Small intestine (tissue), 7 donors: ENCODE data around the gene ZFP62. TPM values are rescaled to one million over a fixed set of nuclear protein-coding genes. Genes with fewer than 3 reads are reported as not detected.
A peak's percentile ranks its signal among the peaks of the same experiment; 100 is the strongest.

Experiments used
- DNase-seq, 2 donors: peaks; one replicate each; pipeline versions ENCODE4 v3.0.0 to v3.0.0-alpha.2; 2013
- FAIRE-seq: peaks from 2 replicates; lab custom pipeline; 2012; peaks lifted over from hg19 to GRCh38; lab: Jason Lieb, UNC
- H3K27ac ChIP-seq, 3 donors: one replicate each; pipeline ENCODE4 v1.5.1; 2013; ENCODE audit warnings: low read length in 2 of 3, mild to moderate bottlenecking in 2 of 3, control low read depth in 1 of 3, inconsistent platforms in 1 of 3, low read depth in 1 of 3, moderate library complexity in 1 of 3
- H3K27me3 ChIP-seq, 3 donors: one replicate each; pipeline ENCODE4 v1.6.1; 2013; ENCODE audit warnings: low read length in 3 of 3, inconsistent platforms in 1 of 3; ENCODE audit not compliant: control insufficient read depth in 3 of 3, insufficient read depth in 3 of 3
- H3K36me3 ChIP-seq, 3 donors: one replicate each; pipeline ENCODE4 v1.6.1; 2013; ENCODE audit warnings: low read length in 3 of 3, inconsistent platforms in 1 of 3, low read depth in 1 of 3, mild to moderate bottlenecking in 1 of 3, moderate library complexity in 1 of 3; ENCODE audit not compliant: control insufficient read depth in 3 of 3, insufficient read depth in 2 of 3
- H3K4me1 ChIP-seq, 3 donors: one replicate each; pipeline ENCODE4 v1.6.1; 2013; ENCODE audit warnings: low read length in 2 of 3, inconsistent platforms in 1 of 3, low read depth in 1 of 3, mild to moderate bottlenecking in 1 of 3, moderate library complexity in 1 of 3; ENCODE audit not compliant: control insufficient read depth in 3 of 3, insufficient read depth in 2 of 3
- H3K4me3 ChIP-seq, 3 donors: one replicate each; pipeline ENCODE4 v1.5.1; 2013; ENCODE audit warnings: low read length in 3 of 3, control low read depth in 1 of 3, inconsistent platforms in 1 of 3, low read depth in 1 of 3, mild to moderate bottlenecking in 1 of 3, moderate library complexity in 1 of 3
- H3K9me3 ChIP-seq, 2 donors: one replicate each; pipeline ENCODE4 v1.6.1; 2013; ENCODE audit warnings: low read depth in 1 of 2, low read length in 1 of 2; ENCODE audit not compliant: control insufficient read depth in 2 of 2, insufficient read depth in 1 of 2
- WGBS, 3 donors: extraction: QIAGEN DNeasy Blood & Tissue Kit; methylation state at CpG; one replicate each; pipeline ENCODE4 v1.1.7; 2013; 5-methylcytosine and 5-hydroxymethylcytosine counted together
- polyA plus RNA-seq, 4 donors: library from polyadenylated mRNA; stranded (reverse) in 3 of 4; unstranded in 1 of 4; fragments of 200-250 nt in 3 of 4; fragments of 120-200 nt in 1 of 4; gene quantifications; one replicate each; pipeline versions ENCODE4 v1.2.1 to v1.2.3, GENCODE V29; 2013
- donor health status: healthy with polysubstance abuse.
- donor health status: control.
- donor health status: control.
- donor health status: Bipolar disorder and iron deficiency.
- donor health status: healthy.

Gene ZFP62
- polyA plus RNA-seq, 4 donors, result 8.7 to 57.2 (median 16.2) TPM

DNA sequence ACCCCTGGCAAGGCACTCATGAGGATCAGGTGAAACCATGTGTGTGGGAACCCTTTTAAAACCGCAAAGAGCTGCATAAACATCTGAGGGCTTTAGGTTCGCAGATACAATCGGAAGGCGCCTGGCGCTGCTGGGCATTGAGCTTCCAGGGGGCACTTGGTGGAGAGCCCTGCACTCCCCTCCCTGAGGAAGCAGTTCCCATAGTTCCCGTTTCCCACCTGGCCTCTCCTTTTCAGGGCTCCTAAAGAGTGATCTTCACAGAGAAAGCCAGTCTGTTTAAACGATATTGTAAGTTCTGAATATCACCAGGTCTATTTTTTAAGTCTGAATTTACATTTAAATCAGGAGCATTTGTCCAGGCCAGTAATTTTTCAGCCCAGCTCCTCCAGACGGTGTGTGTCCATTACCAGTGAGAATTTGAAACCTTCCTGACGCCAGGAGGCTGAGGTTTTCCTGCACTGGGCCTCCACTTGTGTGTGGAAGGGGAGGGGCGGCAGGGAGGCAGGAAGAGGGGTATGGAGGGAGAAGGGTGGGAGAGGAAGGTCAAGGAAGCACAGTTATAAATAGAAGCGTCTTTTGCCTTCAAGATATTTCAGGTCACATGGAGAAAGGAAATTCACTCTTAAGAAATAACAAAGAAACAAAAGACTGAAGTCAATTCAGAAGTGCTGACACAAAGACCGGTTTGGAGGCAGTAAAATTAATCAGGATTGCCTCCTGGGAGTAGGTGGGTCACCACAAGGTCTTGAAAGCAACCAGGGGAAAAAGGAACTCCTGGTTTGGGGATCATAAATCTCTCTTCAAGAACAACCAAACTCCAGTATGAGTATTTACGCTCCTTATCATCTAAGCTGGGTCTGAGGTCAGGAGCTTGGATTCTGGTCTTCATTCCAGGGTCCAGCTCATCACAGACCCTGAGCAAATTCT lies 44.2 kb downstream of the ZFP62 start:
- 38 to 52% (median 47%) methylated on average over 13 of the region's 13 CpGs for WGBS, 3 donors
- Histone ChIP-seq H3K4me3 (no peak overlapping the region), H3K4me1 (peaks cover under 1 to 19% (median 4%) of the 10 kb centered on the region in 3 donors), H3K9me3 (no peaks in the 10 kb centered on the region), H3K36me3 (no peaks in the 10 kb centered on the region), H3K27me3 (no peaks in the 10 kb centered on the region), H3K27ac (peak overlapping the region in 2 of 3 donors; percentile 61 to 85)
- DNase-seq (peak in 1 of 2 donors; percentile 63), FAIRE-seq (no peak)

DNA sequence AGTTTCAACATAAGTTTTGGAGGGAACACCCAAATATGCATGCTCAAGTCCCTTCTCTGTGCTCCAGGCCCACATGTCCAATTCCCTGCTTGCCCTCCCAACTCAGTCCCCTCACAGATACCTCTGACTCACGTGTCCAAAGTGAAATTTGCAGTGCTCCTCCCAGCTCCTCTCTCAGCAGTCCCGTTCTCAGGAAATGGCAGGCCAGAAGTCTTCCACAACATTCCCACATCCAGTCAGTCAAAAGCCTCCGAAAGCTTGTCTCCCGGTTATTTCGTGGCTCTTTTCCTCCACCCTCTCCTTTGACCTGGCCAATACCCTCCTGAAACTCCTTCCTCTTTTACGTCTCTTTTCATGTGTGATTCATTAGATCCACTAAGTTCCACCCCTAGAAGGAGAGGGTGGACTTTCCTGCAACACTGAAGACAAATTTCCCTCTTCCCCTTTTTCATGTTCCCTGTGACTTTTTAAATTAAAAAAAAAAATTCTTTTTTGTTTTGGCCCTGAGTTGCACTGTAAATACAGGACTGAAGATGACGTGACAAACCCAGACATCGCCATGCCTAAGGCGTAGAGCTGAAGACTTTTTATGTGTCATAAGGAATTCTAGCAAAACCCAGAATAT lies 45.7 kb downstream of the ZFP62 start:
- 66 to 87% (median 83%) methylated on average over 9 of the region's 9 CpGs for WGBS, 3 donors
- H3K4me1 ChIP-seq, result peaks cover 7 to 23% (median 8%) of the 10 kb centered on the region in 3 donors
- H3K36me3 ChIP-seq, result no peaks in the 10 kb centered on the region
- H3K27ac ChIP-seq, result peak overlapping the region in 1 of 3 donors; percentile 75
- DNase-seq (no peak), FAIRE-seq (no peak)
- H3K9me3 ChIP-seq, result no peaks in the 10 kb centered on the region
- peak overlapping the region in 1 of 3 donors; percentile 8 for H3K4me3 ChIP-seq
- H3K27me3 ChIP-seq, result no peaks in the 10 kb centered on the region

DNA sequence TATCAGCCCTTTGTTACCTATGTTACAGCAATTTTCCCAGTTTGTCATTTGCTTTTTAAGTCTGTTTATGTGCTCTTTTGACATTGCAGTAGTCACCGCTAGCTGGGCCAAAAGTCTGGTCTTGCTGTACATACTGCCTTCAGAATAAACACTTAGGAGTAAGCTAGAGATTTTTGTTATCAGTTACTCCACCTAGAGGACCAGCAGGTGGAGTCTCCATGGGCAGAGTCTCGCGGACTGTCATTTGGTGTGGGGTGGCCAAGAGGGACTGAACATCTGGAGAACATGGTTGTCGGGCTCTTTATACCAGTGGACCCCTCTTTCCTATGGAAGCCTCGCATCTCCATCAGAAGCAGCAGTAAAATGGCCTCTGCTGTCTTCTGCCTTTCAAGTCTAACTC lies 47.7 kb downstream of the ZFP62 start:
- FAIRE-seq (no peak), DNase-seq (no peak)
- H3K27ac ChIP-seq, result peak overlapping the region in 1 of 3 donors; percentile 72
- 60 to 70% (median 62%) methylated on average over 5 of the region's 5 CpGs for WGBS, 3 donors
- no peak overlapping the region for H3K4me3 ChIP-seq
- no peaks in the 10 kb centered on the region for H3K9me3 ChIP-seq
- peaks cover 7 to 30% (median 17%) of the 10 kb centered on the region in 3 donors for H3K4me1 ChIP-seq
- H3K27me3 ChIP-seq, result no peaks in the 10 kb centered on the region
- H3K36me3 ChIP-seq, result peaks cover 0 to 3% (median 0%) of the 10 kb centered on the region in 3 donors

DNA sequence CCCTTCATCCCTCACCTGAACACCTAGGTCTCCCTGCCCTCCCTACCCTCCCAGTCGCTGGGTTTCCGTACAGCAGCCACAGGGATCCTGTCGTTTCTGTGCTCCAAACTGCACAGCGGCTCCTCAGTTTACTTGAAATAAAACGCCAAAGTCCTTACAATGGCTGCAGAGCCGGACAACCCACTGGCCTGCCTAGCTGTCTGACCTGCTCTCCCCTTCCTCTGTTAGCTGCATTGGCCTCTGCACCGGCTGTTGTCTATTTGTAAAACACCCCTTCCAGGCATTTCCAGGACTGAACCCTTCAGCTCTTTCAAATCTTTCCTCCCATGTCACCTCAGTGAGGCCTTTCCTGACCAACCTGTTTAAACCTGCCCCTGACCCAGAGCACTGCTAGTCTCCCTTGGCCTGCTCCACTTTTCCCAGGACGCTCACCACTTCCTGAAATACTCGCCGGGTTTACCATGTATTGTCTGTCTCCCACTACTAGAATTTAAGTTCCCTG lies 49.4 kb downstream of the ZFP62 start:
- H3K4me3 ChIP-seq, result peak overlapping the region in 2 of 3 donors; percentile 64 to 66

DNA sequence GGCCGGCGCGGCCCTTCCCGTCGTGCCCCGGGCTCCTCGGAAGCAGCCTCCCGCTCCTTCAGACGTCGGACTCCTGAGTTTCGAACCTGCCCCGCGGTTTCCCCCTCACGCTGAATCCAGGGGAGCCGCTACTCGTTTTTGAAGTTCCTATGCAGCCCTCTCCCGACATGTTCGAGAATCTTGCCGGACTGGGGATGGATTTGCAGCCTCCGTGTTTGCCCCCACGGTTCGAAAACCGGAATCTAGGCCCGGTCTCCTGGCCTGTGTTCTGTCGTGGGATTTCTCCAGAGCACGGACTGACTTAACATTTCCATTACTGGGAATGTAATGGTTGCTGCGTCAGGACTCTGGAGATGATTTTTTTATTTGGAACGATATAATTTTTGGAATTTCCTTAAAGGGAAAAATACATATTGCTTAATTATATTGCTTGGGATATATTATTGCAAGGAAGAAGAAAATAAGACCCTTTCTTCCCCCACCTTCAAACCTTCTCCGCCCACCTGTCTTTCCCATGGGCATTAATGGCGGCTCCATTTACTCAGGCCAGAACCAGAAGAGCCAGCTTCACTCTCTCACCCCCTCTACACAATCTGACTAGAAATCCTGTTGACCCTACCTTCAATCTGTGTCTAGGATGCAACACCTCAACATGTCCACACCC lies 50.0 kb downstream of the ZFP62 start:
- 6 to 8% (median 7%) methylated on average over 24 to 30 of the region's 30 CpGs for WGBS, 3 donors
- Histone ChIP-seq H3K4me1 (peaks cover 13 to 31% (median 29%) of the 10 kb centered on the region in 3 donors), H3K4me3 (peak overlapping the region; percentile 39 to 66 (median 64)), H3K9me3 (no peaks in the 10 kb centered on the region), H3K27me3 (no peaks in the 10 kb centered on the region), H3K27ac (peak overlapping the region; percentile 94 to 97 (median 95)), H3K36me3 (peaks cover 0 to 12% (median 0%) of the 10 kb centered on the region in 3 donors)
- DNase-seq (no peak), FAIRE-seq (no peak)

More for the DNA sequence above, 49.4 kb downstream of the ZFP62 start:
- DNase-seq (no peak), FAIRE-seq (no peak)
- H3K27me3 ChIP-seq, result no peaks in the 10 kb centered on the region
- 76 to 80% (median 77%) methylated on average over 10 of the region's 10 CpGs for WGBS, 3 donors
- H3K4me1 ChIP-seq, result peaks cover 9 to 29% (median 29%) of the 10 kb centered on the region in 3 donors
- peaks cover 0 to 7% (median 0%) of the 10 kb centered on the region in 3 donors for H3K36me3 ChIP-seq
- no peaks in the 10 kb centered on the region for H3K9me3 ChIP-seq
- H3K27ac ChIP-seq, result peak overlapping the region; percentile 94 to 97 (median 95)

DNA sequence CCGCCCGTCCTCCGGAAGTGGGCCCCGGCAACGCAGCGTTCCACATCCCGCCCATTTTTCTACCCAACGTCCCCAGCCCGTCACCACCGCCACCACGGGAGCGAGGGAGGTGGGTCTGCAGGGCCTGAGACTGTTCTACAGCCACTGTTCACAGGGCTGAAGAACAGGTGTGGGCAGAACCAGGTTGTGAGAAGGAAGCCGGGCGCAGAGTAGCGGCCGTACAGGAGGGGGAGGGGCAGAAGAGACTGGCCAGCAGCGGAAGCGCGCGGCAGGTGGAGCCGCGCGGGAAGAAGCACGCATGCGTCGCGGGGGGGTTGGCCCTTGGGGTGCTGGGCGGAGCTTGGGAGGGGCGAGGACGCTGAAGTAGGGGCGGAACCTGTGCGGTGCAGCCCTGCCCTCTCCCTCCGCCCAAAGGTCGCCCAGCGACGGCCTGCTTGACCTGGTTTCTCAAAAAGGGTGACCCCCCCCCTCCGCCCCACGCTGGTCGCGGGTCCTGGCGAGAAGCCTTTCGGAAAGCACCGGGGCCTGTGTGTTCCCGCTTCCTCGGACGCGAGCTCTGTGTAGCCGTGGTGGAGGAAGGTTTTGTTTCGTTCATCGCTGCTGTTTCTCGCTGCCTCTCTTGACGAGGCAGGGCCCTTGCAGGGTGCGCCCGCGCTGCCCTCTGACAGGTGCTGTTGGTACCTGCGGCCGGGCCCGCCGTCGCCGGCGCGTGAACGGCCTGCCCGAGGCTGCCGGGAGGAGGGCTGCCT lies 50.7 kb downstream of the ZFP62 start:
- H3K4me1 ChIP-seq, result peaks cover 13 to 31% (median 29%) of the 10 kb centered on the region in 3 donors
- no peak for FAIRE-seq
- H3K36me3 ChIP-seq, result peaks cover 0 to 13% (median 0%) of the 10 kb centered on the region in 3 donors
- H3K27me3 ChIP-seq, result no peaks in the 10 kb centered on the region
- DNase-seq, result peak; percentile 97 to 99
- H3K4me3 ChIP-seq, result peak overlapping the region; percentile 55 to 66 (median 64)
- H3K27ac ChIP-seq, result peak overlapping the region; percentile 94 to 97 (median 95)
- WGBS, 3 donors, result 0% methylated on average over 55 to 66 of the region's 66 CpGs
- H3K9me3 ChIP-seq, result no peaks in the 10 kb centered on the region

DNA sequence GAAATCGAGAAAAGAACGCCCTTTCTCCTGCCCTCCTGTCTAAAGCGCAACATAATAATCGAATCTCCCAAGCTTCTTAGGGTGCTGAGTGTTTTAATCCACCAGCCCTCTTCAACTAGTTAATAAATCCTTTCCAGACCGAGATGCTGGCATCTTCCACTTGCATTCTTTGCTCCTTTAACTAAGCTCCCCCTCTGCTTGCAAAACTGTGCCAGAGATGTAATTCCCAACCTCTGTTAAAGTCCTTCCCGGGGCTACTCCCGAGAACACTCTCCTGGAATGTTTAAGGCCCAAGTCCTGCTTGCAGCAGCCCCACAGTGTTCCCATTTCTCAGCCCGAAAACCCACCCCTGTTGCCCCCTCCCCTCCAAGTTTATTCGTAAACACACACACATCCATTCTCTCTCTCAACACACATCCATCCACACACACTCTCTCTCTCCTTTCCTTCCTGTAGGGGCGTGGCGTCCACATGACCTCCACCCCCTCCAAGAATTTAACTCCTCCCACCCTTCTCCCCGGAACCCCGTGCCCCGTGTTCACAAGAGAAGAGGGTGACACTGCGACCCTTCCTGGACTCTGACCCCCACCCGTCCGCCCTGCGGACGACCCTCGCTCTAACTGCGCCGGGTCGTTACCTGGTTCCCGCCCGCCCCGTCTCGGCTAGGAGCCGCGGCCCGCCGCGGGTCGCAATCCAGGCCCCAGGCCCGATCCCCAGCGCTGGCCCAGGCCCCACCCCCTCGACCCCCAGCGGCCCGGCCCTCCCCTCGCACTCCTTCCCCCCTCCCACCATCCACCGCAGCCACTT lies 51.5 kb downstream of the ZFP62 start:
- peak overlapping the region; percentile 94 to 97 (median 95) for H3K27ac ChIP-seq
- 1 to 3% (median 2%) methylated on average over 28 to 40 of the region's 40 CpGs for WGBS, 3 donors
- H3K27me3 ChIP-seq, result no peaks in the 10 kb centered on the region
- H3K36me3 ChIP-seq, result peaks cover 0 to 17% (median 0%) of the 10 kb centered on the region in 3 donors
- no peak for FAIRE-seq
- peaks cover 13 to 31% (median 29%) of the 10 kb centered on the region in 3 donors for H3K4me1 ChIP-seq
- peak; percentile 96 for DNase-seq
- no peaks in the 10 kb centered on the region for H3K9me3 ChIP-seq
- peak overlapping the region; percentile 55 to 66 (median 64) for H3K4me3 ChIP-seq
